ENCODE measurements around the gene SULT6B1. TPM values are rescaled to one million over a fixed set of nuclear protein-coding genes. Genes with fewer than 3 reads are reported as not detected.

SULT6B1 gene, protein sequence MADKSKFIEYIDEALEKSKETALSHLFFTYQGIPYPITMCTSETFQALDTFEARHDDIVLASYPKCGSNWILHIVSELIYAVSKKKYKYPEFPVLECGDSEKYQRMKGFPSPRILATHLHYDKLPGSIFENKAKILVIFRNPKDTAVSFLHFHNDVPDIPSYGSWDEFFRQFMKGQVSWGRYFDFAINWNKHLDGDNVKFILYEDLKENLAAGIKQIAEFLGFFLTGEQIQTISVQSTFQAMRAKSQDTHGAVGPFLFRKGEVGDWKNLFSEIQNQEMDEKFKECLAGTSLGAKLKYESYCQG
- polyA plus RNA-seq (2012; ENCODE audit: insufficient read depth, insufficient read length, low read depth) = not detected

DNA sequence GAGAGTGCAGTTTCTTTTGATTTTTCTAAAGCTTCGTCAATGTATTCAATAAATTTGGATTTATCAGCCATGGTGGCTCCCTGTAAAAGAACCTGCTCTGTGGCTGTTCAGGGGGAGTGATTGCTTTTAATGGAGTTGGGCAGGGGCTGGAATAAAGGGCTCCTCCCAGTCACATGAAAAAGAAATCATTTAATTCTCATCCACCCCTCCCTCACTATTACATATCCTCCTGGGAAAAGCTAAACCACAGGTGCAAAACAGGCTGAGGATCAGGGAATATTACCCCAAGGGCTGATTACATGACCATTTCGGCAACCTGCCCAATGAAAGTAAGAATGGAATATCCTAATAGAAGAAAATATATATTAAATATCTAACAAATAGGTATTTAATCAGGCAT is at the start of gene SULT6B1:
SULT6B1 (minus strand) TSS at position 101 of the 400 bp plus-strand sequence; CDS start at position 71, 30 bp downstream.
- H3K9me3 ChIP-seq = no peaks in the 10 kb centered on the region
- no peaks in the 10 kb centered on the region for H3K27me3 ChIP-seq
- no peaks in the 10 kb centered on the region for H3K4me1 ChIP-seq
- DNase-seq = no peak
- no peaks in the 10 kb centered on the region for H3K36me3 ChIP-seq
- TF ChIP-seq, protein P1, sequence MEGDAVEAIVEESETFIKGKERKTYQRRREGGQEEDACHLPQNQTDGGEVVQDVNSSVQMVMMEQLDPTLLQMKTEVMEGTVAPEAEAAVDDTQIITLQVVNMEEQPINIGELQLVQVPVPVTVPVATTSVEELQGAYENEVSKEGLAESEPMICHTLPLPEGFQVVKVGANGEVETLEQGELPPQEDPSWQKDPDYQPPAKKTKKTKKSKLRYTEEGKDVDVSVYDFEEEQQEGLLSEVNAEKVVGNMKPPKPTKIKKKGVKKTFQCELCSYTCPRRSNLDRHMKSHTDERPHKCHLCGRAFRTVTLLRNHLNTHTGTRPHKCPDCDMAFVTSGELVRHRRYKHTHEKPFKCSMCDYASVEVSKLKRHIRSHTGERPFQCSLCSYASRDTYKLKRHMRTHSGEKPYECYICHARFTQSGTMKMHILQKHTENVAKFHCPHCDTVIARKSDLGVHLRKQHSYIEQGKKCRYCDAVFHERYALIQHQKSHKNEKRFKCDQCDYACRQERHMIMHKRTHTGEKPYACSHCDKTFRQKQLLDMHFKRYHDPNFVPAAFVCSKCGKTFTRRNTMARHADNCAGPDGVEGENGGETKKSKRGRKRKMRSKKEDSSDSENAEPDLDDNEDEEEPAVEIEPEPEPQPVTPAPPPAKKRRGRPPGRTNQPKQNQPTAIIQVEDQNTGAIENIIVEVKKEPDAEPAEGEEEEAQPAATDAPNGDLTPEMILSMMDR (IDR thresholded peaks at IDR 0.05; ENCODE audit: low read depth, low read length) = no peak
- no peak within 1 kb of the TSS for H3K4me3 ChIP-seq (ENCODE audit: low read depth, low read length)

DNA sequence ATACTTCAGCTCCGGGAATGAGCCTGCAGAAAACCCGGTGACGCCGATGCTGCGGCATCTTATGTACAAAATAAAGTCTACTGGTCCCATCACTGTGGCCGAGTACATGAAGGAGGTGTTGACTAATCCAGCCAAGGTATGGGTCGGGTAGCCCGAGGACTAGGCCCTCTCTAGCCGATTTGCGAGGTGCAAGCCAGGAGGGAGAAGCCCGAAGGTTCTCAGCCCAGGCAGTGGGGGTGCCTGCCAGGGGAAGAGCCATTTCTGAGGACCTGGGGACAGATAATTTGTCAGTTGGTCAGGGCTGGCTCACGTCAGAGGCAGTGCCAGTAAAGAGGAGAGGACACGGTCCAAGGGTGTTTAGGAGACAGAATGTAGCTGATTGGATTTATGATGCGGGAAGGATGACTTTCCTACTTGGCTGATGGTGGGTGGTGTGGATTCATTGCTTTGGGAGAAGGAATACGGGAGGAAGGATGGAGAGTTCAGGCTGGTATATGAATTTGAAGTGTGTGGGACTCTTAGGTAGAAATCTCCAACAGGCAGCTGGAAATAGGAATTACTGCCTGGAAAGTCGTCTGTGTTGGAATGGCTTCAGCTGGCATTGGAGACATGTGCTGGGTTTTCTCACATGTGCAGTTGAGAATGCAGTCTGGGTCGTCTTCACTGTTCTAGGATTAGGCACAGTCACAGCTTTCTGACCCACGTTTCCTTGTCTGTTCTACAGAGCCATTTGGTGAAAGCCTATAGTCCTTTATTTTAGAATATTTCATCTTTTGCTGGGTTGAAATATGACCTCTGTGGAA is 43.9 kb upstream of the SULT6B1 start:
- Histone ChIP-seq H3K27me3 (no peaks in the 10 kb centered on the region), H3K4me3 (ENCODE audit: low read depth, low read length) (peak overlapping the region; percentile 76), H3K9me3 (no peaks in the 10 kb centered on the region), H3K4me1 (no peaks in the 10 kb centered on the region), H3K36me3 (peaks cover 23% of the 10 kb centered on the region)
- DNase-seq = peak; percentile 10
- TF ChIP-seq, protein P1 (IDR thresholded peaks at IDR 0.05; ENCODE audit: low read depth, low read length) = no peak

DNA sequence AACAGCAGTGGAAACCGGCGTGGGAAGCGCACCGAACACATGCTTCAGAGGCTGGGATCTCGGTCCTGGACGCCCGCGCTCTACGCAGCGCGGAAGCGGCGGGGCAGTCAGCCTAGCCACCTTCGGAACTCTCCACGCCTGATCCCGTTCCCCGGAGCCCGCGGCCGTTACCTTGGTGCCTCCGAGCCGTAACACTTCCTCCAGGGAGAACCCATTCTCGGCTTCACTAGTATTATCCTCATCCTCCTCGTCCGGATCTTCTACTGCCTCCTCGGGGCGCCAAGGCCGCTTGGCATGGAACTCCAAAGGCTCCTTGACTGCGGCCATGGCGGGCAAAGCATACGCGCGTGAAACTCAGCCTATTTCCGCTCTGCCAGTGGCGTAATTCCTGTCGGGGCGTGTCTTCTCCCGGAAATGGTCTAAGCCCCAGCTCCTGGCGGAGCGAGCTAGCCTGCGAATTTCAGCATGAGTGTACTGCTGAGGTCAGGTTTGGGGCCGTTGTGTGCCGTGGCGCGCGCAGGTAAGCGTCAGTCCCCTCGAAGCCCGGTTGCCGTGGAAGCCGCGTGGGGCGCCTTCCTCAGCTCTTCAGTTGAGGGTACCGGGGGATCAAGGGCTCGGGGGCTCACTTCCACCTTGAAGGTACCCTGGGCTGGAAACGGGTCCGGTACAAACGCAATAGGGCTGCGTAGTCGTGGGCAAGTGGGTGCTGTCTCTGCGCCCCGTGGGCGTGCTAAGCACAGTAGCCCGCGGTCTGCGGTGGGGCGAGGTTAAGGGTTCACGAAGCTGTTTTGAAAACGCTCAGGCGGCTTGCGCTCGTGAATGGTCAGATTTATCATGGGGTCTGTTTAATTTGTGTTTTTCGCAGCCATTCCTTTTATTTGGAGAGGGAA is 43.0 kb upstream of the SULT6B1 start, which contains the start of the genes CEBPZ and NDUFAF7:
CEBPZ (minus strand) TSS at position 356 of the 890 bp plus-strand sequence; CDS start at position 327, 29 bp downstream.
NDUFAF7 (plus strand) TSS at position 418 of the 890 bp plus-strand sequence; CDS start at position 466, 48 bp downstream.
- Histone ChIP-seq H3K36me3 (peaks cover 26% of the 10 kb centered on the region), H3K9me3 (no peaks in the 10 kb centered on the region), H3K4me1 (no peaks in the 10 kb centered on the region), H3K27me3 (no peaks in the 10 kb centered on the region), H3K4me3 (ENCODE audit: low read depth, low read length) (peak within 1 kb of the TSS; percentile 76)
- peak; percentile 91 for DNase-seq
- TF ChIP-seq, protein P1 (IDR thresholded peaks at IDR 0.05; ENCODE audit: low read depth, low read length) = no peak

DNA sequence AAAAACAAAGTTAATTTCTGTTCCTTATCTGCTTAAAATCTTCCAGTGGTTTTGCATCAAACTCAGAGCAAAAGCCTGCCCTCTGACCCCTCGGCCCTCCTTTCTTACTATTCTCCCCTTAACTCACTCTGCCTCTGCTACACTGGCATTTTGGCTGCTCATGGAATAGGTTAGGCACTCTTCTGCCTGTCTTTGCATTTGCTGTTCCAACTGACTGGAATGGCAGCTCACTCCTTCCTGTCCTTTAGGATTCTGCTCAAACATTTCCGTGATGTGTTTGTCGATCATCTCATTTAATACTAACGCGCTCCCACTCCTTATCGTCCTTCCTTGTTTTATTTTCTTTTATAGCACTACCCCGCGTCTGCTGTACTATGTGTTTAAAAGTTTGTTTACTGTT is 42.1 kb upstream of the SULT6B1 start:
- TF ChIP-seq, protein P1 (IDR thresholded peaks at IDR 0.05; ENCODE audit: low read depth, low read length) = no peak
- Histone ChIP-seq H3K4me3 (ENCODE audit: low read depth, low read length) (peak overlapping the region; percentile 76), H3K9me3 (no peaks in the 10 kb centered on the region), H3K27me3 (no peaks in the 10 kb centered on the region), H3K4me1 (no peaks in the 10 kb centered on the region), H3K36me3 (peaks cover 29% of the 10 kb centered on the region)
- DNase-seq = no peak

DNA sequence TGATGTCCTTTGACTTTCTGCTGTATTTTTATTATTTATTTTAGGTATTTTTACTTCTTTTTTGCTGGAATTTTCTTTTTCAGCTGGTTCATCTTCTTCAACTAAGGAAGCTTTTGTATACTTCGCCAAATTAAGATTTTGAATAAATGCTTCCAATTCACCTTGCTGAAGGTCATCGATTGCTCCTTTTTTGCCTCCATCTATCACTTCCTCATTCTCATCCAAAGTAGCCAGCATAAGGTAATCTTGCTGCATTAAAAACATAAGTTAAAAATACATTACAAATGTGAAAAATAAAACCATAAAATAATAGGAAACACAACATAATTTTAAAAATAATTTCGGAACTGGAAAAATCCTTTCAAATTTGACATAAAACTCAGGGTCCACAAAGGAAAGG is 40.3 kb upstream of the SULT6B1 start:
- Histone ChIP-seq H3K4me1 (no peaks in the 10 kb centered on the region), H3K27me3 (no peaks in the 10 kb centered on the region), H3K4me3 (ENCODE audit: low read depth, low read length) (no peak overlapping the region), H3K36me3 (peaks cover 40% of the 10 kb centered on the region), H3K9me3 (no peaks in the 10 kb centered on the region)
- TF ChIP-seq, protein P1 (IDR thresholded peaks at IDR 0.05; ENCODE audit: low read depth, low read length) = no peak
- no peak for DNase-seq
